GM23338 (cell line): ENCODE data around the gene BNC2. TPM values are rescaled to one million over a fixed set of nuclear protein-coding genes. Genes with fewer than 3 reads are reported as not detected.
A peak's percentile ranks its signal among the peaks of the same experiment; 100 is the strongest.

Experiments
- ATAC-seq: fragments of 200-7000 bp; cut with Tn5 transposase; 3 replicates; pipeline ENCODE4 v1.9.1; 2020
- DNase-seq: peaks from one replicate; pipeline ENCODE4 v3.0.0-alpha.2; 2015; ENCODE audit warnings: low spot score
- H2AFZ ChIP-seq: fragments of 200-600 bp; sonication (generic); 2 replicates; pipeline ENCODE4 v1.8.0; 2016; ENCODE audit warnings: antibody characterized with exemption, mild to moderate bottlenecking, moderate library complexity
- H3F3A ChIP-seq: fragments of 200-600 bp; sonication (generic); replicated peaks from 2 replicates; pipeline ENCODE4 v1.8.0; 2017; ENCODE audit warnings: antibody characterized with exemption, mixed run types, low read depth
- H3K27ac ChIP-seq: fragments of 200-600 bp; sonication (generic); 2 replicates; pipeline ENCODE4 v1.6.1; 2016; ENCODE audit warnings: low read depth
- H3K27me3 ChIP-seq: fragments of 200-600 bp; sonication (generic); 2 replicates; pipeline ENCODE4 v1.8.0; 2016; ENCODE audit warnings: mild to moderate bottlenecking, mixed run types, moderate library complexity; ENCODE audit not compliant: insufficient read depth
- H3K36me3 ChIP-seq: fragments of 200-600 bp; sonication (generic); 2 replicates; pipeline ENCODE4 v1.8.0; 2016; ENCODE audit warnings: mild to moderate bottlenecking; ENCODE audit not compliant: insufficient read depth
- H3K4me1 ChIP-seq: fragments of 200-600 bp; sonication (generic); 2 replicates; pipeline ENCODE4 v1.8.0; 2016; ENCODE audit warnings: mild to moderate bottlenecking, moderate library complexity; ENCODE audit not compliant: insufficient read depth
- H3K4me2 ChIP-seq: fragments of 200-600 bp; sonication (generic); 2 replicates; pipeline ENCODE4 v1.7.1; 2017; ENCODE audit warnings: mixed run types
- H3K4me3 ChIP-seq: fragments of 200-600 bp; sonication (generic); 2 replicates; pipeline ENCODE4 v1.6.1; 2016; ENCODE audit warnings: mixed run types
- H3K79me2 ChIP-seq: fragments of 200-600 bp; sonication (generic); replicated peaks from 2 replicates; pipeline ENCODE4 v1.8.0; 2017; ENCODE audit warnings: mild to moderate bottlenecking; ENCODE audit not compliant: insufficient read depth
- H3K9me2 ChIP-seq: fragments of 200-600 bp; sonication (generic); 2 replicates; pipeline ENCODE4 v1.8.0; 2017; ENCODE audit not compliant: insufficient read depth
- H4K20me1 ChIP-seq: fragments of 200-600 bp; sonication (generic); replicated peaks from 2 replicates; pipeline ENCODE4 v1.8.0; 2017; ENCODE audit warnings: mild to moderate bottlenecking; ENCODE audit not compliant: insufficient read depth
- H3K27ac Mint-ChIP-seq: 2 replicates; pipeline ENCODE4 v1.8.0; 2020; ENCODE audit warnings: inconsistent platforms, mild to moderate bottlenecking, moderate library complexity, mixed read lengths
- H3K27me3 Mint-ChIP-seq: 3 replicates; pipeline ENCODE4 v1.8.0; 2022; ENCODE audit warnings: low read depth, mild to moderate bottlenecking, moderate library complexity, mixed read lengths, inconsistent platforms; ENCODE audit not compliant: insufficient read depth, poor library complexity
- H3K36me3 Mint-ChIP-seq: 3 replicates; pipeline ENCODE4 v1.8.0; 2021; ENCODE audit warnings: low read depth, mild to moderate bottlenecking, inconsistent platforms, moderate library complexity, mixed read lengths
- H3K4me1 Mint-ChIP-seq: 3 replicates; pipeline ENCODE4 v1.8.0; 2020; ENCODE audit warnings: mild to moderate bottlenecking, inconsistent platforms, mixed read lengths
- H3K4me3 Mint-ChIP-seq: 3 replicates; pipeline ENCODE4 v1.8.0; 2021; ENCODE audit warnings: moderate library complexity, mild to moderate bottlenecking, inconsistent platforms, mixed read lengths
- H3K9me3 Mint-ChIP-seq: 3 replicates; pipeline ENCODE4 v1.8.0; 2020; ENCODE audit warnings: moderate library complexity, mild to moderate bottlenecking, inconsistent platforms, mixed read lengths
- CREB1 ChIP-seq: fragments of 250-450 bp; sonication (Bioruptor Pico); IDR thresholded peaks from 2 replicates; pipeline ENCODE4 v1.5.0; 2020; ENCODE audit warnings: low read depth, mild to moderate bottlenecking, moderate library complexity
- EZH2 ChIP-seq: fragments of 200-600 bp; sonication (generic); IDR thresholded peaks from one replicate; pipeline ENCODE4 v1.8.0; 2017; ENCODE audit warnings: antibody characterized with exemption, mild to moderate bottlenecking, low read depth; ENCODE audit not compliant: unreplicated experiment
- EZH2phosphoT487 ChIP-seq: fragments of 200-600 bp; sonication (generic); IDR thresholded peaks from one replicate; pipeline ENCODE4 v1.8.1; 2018; ENCODE audit warnings: antibody characterized with exemption; ENCODE audit not compliant: unreplicated experiment
- JUNB ChIP-seq: IDR thresholded peaks from one replicate; pipeline ENCODE4 v1.6.1; 2016; ENCODE audit warnings: antibody characterized with exemption; ENCODE audit not compliant: unreplicated experiment
- NANOG ChIP-seq: IDR thresholded peaks from 2 replicates; pipeline ENCODE4 v1.6.1; 2016; ENCODE audit warnings: antibody characterized with exemption, borderline replicate concordance
- POLR2AphosphoS5 ChIP-seq: IDR thresholded peaks from 2 replicates; pipeline ENCODE4 v1.6.1; 2016; ENCODE audit warnings: antibody characterized with exemption, low read depth
- ZNF114 ChIP-seq: fragments of 250-450 bp; sonication (Bioruptor Pico); IDR thresholded peaks from 2 replicates; pipeline ENCODE4 v1.5.0; 2020; ENCODE audit warnings: mild to moderate bottlenecking, moderate library complexity
- ZNF331 ChIP-seq: fragments of 250-450 bp; sonication (Bioruptor Pico); IDR thresholded peaks from 2 replicates; pipeline ENCODE4 v1.5.0; 2020; ENCODE audit warnings: low read depth, mild to moderate bottlenecking, moderate library complexity
- polyA plus RNA-seq: library from polyadenylated mRNA; unstranded; fragments of >200 nt; fragmentation: Nextera tagmentation; extraction: Ambion mirVana; gene quantifications from 2 replicates; pipeline ENCODE4 v1.2.1, GENCODE V29; 2016
- total RNA-seq: library from RNA; depleted of rRNA; stranded (reverse); fragments of >200 nt; shearing (Covaris generic); gene quantifications from 2 replicates; pipeline ENCODE4 v1.2.3, GENCODE V29; 2014
- TF ChIP-seq, protein P1 (sequence below): IDR thresholded peaks from one replicate; pipeline ENCODE4 v1.6.1; 2018; ENCODE audit warnings: antibody characterized with exemption; ENCODE audit not compliant: unreplicated experiment
- TF ChIP-seq, protein P2 (sequence below): IDR thresholded peaks from 2 replicates; pipeline ENCODE4 v1.6.1; 2016; ENCODE audit warnings: antibody characterized with exemption
- TF ChIP-seq, protein P3 (sequence below), 2 experiments: fragments of 200-600 bp in 1 of 2; sonication (generic) in 1 of 2; conservative IDR thresholded peaks; 2 replicates each; pipeline versions ENCODE4 v1.5.1 to v1.6.1; 2016 to 2017; ENCODE audit warnings: antibody characterized with exemption in 2 of 2, low read depth in 2 of 2, mild to moderate bottlenecking in 2 of 2, moderate library complexity in 1 of 2

Gene BNC2
- total and polyA plus RNA-seq, 2 experiments from 2014 or later: 12.7 to 13.2 TPM

DNA sequence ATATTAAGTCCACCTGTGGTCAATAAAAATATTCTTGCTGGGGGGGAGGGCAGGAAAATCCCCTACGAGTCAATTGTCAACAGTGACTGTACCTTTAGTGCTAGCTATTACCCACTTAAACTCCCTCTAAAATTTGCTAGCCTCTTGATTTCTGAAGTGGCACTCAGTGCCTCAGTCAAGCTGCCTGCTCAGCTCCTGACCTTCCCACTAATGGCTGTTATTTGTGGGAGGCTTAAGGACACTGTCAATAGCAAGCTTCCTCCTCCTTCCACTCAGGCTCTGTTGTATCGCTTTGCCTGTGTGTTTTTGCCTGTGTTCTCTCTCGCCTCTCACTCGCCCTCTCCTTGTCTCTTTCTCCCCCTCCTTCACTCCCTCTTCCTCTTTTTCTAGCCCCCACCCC lies 140.8 kb downstream of the BNC2 start (continued):
- TF ChIP-seq, protein P1, sequence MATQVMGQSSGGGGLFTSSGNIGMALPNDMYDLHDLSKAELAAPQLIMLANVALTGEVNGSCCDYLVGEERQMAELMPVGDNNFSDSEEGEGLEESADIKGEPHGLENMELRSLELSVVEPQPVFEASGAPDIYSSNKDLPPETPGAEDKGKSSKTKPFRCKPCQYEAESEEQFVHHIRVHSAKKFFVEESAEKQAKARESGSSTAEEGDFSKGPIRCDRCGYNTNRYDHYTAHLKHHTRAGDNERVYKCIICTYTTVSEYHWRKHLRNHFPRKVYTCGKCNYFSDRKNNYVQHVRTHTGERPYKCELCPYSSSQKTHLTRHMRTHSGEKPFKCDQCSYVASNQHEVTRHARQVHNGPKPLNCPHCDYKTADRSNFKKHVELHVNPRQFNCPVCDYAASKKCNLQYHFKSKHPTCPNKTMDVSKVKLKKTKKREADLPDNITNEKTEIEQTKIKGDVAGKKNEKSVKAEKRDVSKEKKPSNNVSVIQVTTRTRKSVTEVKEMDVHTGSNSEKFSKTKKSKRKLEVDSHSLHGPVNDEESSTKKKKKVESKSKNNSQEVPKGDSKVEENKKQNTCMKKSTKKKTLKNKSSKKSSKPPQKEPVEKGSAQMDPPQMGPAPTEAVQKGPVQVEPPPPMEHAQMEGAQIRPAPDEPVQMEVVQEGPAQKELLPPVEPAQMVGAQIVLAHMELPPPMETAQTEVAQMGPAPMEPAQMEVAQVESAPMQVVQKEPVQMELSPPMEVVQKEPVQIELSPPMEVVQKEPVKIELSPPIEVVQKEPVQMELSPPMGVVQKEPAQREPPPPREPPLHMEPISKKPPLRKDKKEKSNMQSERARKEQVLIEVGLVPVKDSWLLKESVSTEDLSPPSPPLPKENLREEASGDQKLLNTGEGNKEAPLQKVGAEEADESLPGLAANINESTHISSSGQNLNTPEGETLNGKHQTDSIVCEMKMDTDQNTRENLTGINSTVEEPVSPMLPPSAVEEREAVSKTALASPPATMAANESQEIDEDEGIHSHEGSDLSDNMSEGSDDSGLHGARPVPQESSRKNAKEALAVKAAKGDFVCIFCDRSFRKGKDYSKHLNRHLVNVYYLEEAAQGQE: no peak
- TF ChIP-seq ZNF331 (CRISPR knock-in tag) (no peak), CREB1 (CRISPR knock-in tag) (no peak), EZH2phosphoT487 (no peak), NANOG (no peak), JUNB (no peak), EZH2 (no peak)
- TF ChIP-seq, protein P2, sequence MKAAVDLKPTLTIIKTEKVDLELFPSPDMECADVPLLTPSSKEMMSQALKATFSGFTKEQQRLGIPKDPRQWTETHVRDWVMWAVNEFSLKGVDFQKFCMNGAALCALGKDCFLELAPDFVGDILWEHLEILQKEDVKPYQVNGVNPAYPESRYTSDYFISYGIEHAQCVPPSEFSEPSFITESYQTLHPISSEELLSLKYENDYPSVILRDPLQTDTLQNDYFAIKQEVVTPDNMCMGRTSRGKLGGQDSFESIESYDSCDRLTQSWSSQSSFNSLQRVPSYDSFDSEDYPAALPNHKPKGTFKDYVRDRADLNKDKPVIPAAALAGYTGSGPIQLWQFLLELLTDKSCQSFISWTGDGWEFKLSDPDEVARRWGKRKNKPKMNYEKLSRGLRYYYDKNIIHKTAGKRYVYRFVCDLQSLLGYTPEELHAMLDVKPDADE: no peak

DNA sequence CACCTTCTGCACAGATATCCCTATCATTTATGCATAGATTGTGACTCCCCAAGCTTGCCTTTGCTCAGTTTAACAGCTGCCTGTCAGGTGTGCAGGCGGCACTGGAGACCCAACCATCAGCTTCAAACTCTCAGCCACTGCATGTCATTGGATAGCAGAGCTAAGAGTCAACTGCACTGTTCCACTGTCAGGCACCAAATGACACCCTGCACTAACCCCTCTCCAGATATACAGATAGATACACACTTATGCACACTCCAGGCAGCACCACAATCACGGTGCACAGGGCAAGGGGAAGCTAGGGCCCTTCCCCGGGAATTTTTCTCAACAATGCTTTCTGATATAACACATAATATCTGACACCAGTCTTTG lies 142.3 kb downstream of the BNC2 start:
- Histone ChIP-seq H3K4me1 (peaks cover 71% of the 10 kb centered on the region), H3K4me3 (peak overlapping the region; percentile 67), H3K9me2 (no peaks in the 10 kb centered on the region), H3F3A (no peaks in the 10 kb centered on the region; the same call in 1 of the 2 replicates), H3K27ac (no peak overlapping the region), H3K4me2 (peak overlapping the region; percentile 79), H2AFZ (no peak overlapping the region), H3K36me3 (no peaks in the 10 kb centered on the region), H3K79me2 (peaks cover 26% of the 10 kb centered on the region), H4K20me1 (no peaks in the 10 kb centered on the region), H3K27me3 (no peaks in the 10 kb centered on the region)
- DNase-seq (no peak), ATAC-seq (no peak)
- peaks cover 2% of the 10 kb centered on the region for H3K27me3 Mint-ChIP-seq
- peaks cover 68% of the 10 kb centered on the region for H3K4me1 Mint-ChIP-seq
- H3K4me3 Mint-ChIP-seq: peak overlapping the region; percentile 74
- no peak overlapping the region for H3K27ac Mint-ChIP-seq
- H3K9me3 Mint-ChIP-seq: no peaks in the 10 kb centered on the region
- no peaks in the 10 kb centered on the region for H3K36me3 Mint-ChIP-seq
- TF ChIP-seq ZNF331 (CRISPR knock-in tag) (no peak), EZH2 (no peak)

DNA sequence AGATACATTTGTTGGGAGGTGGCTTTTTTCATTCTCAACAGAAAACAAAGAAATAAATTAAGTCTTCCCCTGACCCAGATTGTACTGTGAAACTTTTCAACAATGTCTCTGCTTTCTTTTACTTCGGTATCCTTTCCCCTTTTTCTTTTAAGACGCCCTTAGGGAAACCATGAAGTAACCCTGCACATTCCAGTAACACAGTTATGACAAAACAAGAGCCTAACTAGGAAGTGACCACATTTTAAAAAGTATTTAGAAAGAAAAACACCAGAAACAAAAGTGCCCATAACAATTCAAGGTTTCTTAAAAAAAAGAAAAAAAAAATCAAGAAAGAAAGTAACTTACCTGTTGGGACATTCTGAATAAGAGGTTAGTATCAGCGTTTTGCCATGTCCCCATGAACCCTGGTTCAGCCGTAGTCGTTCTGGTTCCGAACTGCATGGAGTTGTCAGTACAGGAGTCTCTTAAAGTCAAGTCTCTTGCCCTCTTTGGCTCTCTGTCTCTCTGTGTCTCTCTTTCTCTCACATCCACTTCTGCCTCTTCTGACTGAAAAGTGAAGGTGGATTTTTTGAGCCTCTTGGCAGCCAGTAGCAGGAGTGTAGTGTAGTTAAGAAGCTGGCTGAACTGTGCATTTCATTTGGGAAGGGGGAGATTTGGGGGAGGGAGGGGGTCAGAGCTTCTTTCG lies 142.9 kb downstream of the BNC2 start:
- no peak for DNase-seq
- Histone ChIP-seq H3F3A (no peaks in the 10 kb centered on the region; the same call in 1 of the 2 replicates), H3K9me2 (no peaks in the 10 kb centered on the region), H3K4me3 (peak overlapping the region; percentile 67), H3K27me3 (no peaks in the 10 kb centered on the region), H3K79me2 (peaks cover 26% of the 10 kb centered on the region), H4K20me1 (no peaks in the 10 kb centered on the region), H3K27ac (peak overlapping the region; percentile 82), H3K4me2 (peak overlapping the region; percentile 79), H3K4me1 (peaks cover 66% of the 10 kb centered on the region), H3K36me3 (no peaks in the 10 kb centered on the region), H2AFZ (peak overlapping the region; percentile 20; the same call in 1 of the 2 replicates)
- Mint-ChIP-seq H3K9me3 (no peaks in the 10 kb centered on the region), H3K4me3 (peak overlapping the region; percentile 74), H3K36me3 (no peaks in the 10 kb centered on the region), H3K27ac (peak overlapping the region; percentile 97; the same call in 1 of the 2 replicates), H3K4me1 (peaks cover 65% of the 10 kb centered on the region), H3K27me3 (peaks cover 2% of the 10 kb centered on the region)
- ATAC-seq: peak; percentile 8
- TF ChIP-seq ZNF331 (CRISPR knock-in tag): no peak
- TF ChIP-seq ZNF114 (CRISPR knock-in tag): no peak
- TF ChIP-seq EZH2phosphoT487: no peak
- TF ChIP-seq EZH2: no peak
- TF ChIP-seq NANOG: no peak
- TF ChIP-seq, protein P1: no peak
- no peak for TF ChIP-seq JUNB
- TF ChIP-seq, protein P3, sequence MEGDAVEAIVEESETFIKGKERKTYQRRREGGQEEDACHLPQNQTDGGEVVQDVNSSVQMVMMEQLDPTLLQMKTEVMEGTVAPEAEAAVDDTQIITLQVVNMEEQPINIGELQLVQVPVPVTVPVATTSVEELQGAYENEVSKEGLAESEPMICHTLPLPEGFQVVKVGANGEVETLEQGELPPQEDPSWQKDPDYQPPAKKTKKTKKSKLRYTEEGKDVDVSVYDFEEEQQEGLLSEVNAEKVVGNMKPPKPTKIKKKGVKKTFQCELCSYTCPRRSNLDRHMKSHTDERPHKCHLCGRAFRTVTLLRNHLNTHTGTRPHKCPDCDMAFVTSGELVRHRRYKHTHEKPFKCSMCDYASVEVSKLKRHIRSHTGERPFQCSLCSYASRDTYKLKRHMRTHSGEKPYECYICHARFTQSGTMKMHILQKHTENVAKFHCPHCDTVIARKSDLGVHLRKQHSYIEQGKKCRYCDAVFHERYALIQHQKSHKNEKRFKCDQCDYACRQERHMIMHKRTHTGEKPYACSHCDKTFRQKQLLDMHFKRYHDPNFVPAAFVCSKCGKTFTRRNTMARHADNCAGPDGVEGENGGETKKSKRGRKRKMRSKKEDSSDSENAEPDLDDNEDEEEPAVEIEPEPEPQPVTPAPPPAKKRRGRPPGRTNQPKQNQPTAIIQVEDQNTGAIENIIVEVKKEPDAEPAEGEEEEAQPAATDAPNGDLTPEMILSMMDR (conservative IDR thresholded peaks at IDR 0.05; ENCODE audit: low read depth in 2 of 2): no peak
- TF ChIP-seq POLR2AphosphoS5: no peak
